CD14-positive monocyte (primary cell): ENCODE results near the gene ABL2. TPM values are rescaled to one million over a fixed set of nuclear protein-coding genes. Genes with fewer than 3 reads are reported as not detected.
A peak's percentile ranks its signal among the peaks of the same experiment; 100 is the strongest.

ENCODE experiments used
- DNase-seq, 3 donors: peaks; one replicate each; pipeline ENCODE4 v3.0.0-alpha.2; 2011 to 2022
- H2AFZ ChIP-seq: 2 replicates; pipeline ENCODE4 v1.6.0; 2012; ENCODE audit warnings: mild to moderate bottlenecking, low read depth, low read length, inconsistent platforms; ENCODE audit not compliant: insufficient read depth, poor library complexity, severe bottlenecking
- H3K27ac ChIP-seq, 2 donors: 1 replicate in 1 of 2; 2 replicates in 1 of 2; pipeline ENCODE4 v1.5.1; 2012 to 2013; ENCODE audit warnings: low read length in 2 of 2, control low read depth in 1 of 2, inconsistent platforms in 1 of 2, low read depth in 1 of 2, mild to moderate bottlenecking in 1 of 2
- H3K27me3 ChIP-seq, 2 donors: one replicate each; pipeline versions ENCODE4 v1.6.0 to v1.6.1; 2011 to 2013; ENCODE audit warnings: low read length in 2 of 2; ENCODE audit not compliant: control insufficient read depth in 2 of 2, insufficient read depth in 2 of 2
- H3K36me3 ChIP-seq, 2 donors: replicated peaks in 1 of 2; 1 replicate in 1 of 2; 2 replicates in 1 of 2; pipeline versions ENCODE4 v1.5.1 to v1.6.1; 2012 to 2013; ENCODE audit warnings: low read length in 2 of 2, control low read depth in 1 of 2, inconsistent platforms in 1 of 2, mild to moderate bottlenecking in 1 of 2; ENCODE audit not compliant: insufficient read depth in 2 of 2, control insufficient read depth in 1 of 2
- H3K4me1 ChIP-seq, 2 donors: 1 replicate in 1 of 2; 2 replicates in 1 of 2; pipeline versions ENCODE4 v1.5.1 to v1.6.1; 2012 to 2013; ENCODE audit warnings: low read length in 2 of 2, control low read depth in 1 of 2, inconsistent platforms in 1 of 2, mild to moderate bottlenecking in 1 of 2, moderate library complexity in 1 of 2; ENCODE audit not compliant: insufficient read depth in 2 of 2, control insufficient read depth in 1 of 2
- H3K4me2 ChIP-seq: replicated peaks from 2 replicates; pipeline ENCODE3; 2012; ENCODE audit warnings: low read length, moderate library complexity, mild to moderate bottlenecking; ENCODE audit not compliant: poor library complexity, severe bottlenecking; ENCODE audit errors: extremely low read depth
- H3K4me3 ChIP-seq, 3 experiments: fragments of 200-600 bp in 1 of 3; sonication (generic) in 1 of 3; replicated peaks in 1 of 3; 1 replicate in 2 of 3; 2 replicates in 1 of 3; pipeline ENCODE4 v1.5.1; 2011 to 2013; ENCODE audit warnings: low read length in 3 of 3, mild to moderate bottlenecking in 3 of 3, control low read depth in 2 of 3, low read depth in 2 of 3, inconsistent platforms in 1 of 3, moderate library complexity in 1 of 3
- H3K79me2 ChIP-seq: 2 replicates; pipeline ENCODE4 v1.6.0; 2012; ENCODE audit warnings: mild to moderate bottlenecking, control low read depth, inconsistent platforms, low read length, moderate library complexity; ENCODE audit not compliant: insufficient read depth
- H3K9ac ChIP-seq: 2 replicates; pipeline ENCODE4 v1.6.0; 2017; ENCODE audit warnings: low read length, mild to moderate bottlenecking; ENCODE audit not compliant: insufficient read depth, poor library complexity, severe bottlenecking
- H3K9me3 ChIP-seq, 2 donors: replicated peaks in 1 of 2; 1 replicate in 1 of 2; 2 replicates in 1 of 2; pipeline versions ENCODE4 v1.5.1 to v1.6.1; 2012 to 2013; ENCODE audit warnings: low read length in 2 of 2, control low read depth in 1 of 2; ENCODE audit not compliant: control insufficient read depth in 1 of 2, insufficient read depth in 1 of 2
- H4K20me1 ChIP-seq: 2 replicates; pipeline ENCODE4 v1.6.0; 2012; ENCODE audit warnings: mild to moderate bottlenecking, low read length, control low read depth, moderate library complexity; ENCODE audit not compliant: insufficient read depth
- H3K27ac Mint-ChIP-seq, 7 donors: one replicate each; pipeline ENCODE4 v1.8.0; 2020; ENCODE audit warnings: mild to moderate bottlenecking in 7 of 7, mixed read lengths in 7 of 7, moderate library complexity in 6 of 7, inconsistent platforms in 2 of 7
- H3K27me3 Mint-ChIP-seq, 3 donors: one replicate each; pipeline ENCODE4 v1.8.0; 2021 to 2022; ENCODE audit warnings: low read depth in 3 of 3, mild to moderate bottlenecking in 3 of 3, mixed read lengths in 3 of 3, moderate library complexity in 3 of 3, inconsistent platforms in 1 of 3
- H3K36me3 Mint-ChIP-seq, 2 donors: one replicate each; pipeline ENCODE4 v1.8.0; 2020; ENCODE audit warnings: mixed read lengths in 2 of 2, inconsistent platforms in 1 of 2, mild to moderate bottlenecking in 1 of 2
- H3K4me1 Mint-ChIP-seq: one replicate; pipeline ENCODE4 v1.8.0; 2020; ENCODE audit warnings: mild to moderate bottlenecking, mixed read lengths
- H3K4me3 Mint-ChIP-seq, 2 donors: one replicate each; pipeline ENCODE4 v1.8.0; 2020; ENCODE audit warnings: mild to moderate bottlenecking in 2 of 2, mixed read lengths in 2 of 2, moderate library complexity in 1 of 2
- H3K9me3 Mint-ChIP-seq, 7 donors: one replicate each; pipeline ENCODE4 v1.8.0; 2020 to 2022; ENCODE audit warnings: mixed read lengths in 7 of 7, mild to moderate bottlenecking in 6 of 7, moderate library complexity in 6 of 7, inconsistent platforms in 2 of 7
- CTCF ChIP-seq: fragments of 200-600 bp; IDR thresholded peaks from one replicate; pipeline ENCODE4 v1.8.0; 2022; ENCODE audit warnings: antibody characterized with exemption, mild to moderate bottlenecking
- WGBS: methylation state at CpG from one replicate; pipeline ENCODE4 v1.1.5; 2013; ENCODE audit warnings: missing lambda C conversion rate; ENCODE audit not compliant: insufficient coverage; 5-methylcytosine and 5-hydroxymethylcytosine counted together
- intact Hi-C, 2 donors: fragments of 100-400 bp; cut with micrococcal nuclease; formaldehyde crosslinking; loops; one replicate each; pipeline versions ENCODE4 v1.15.0 to v1.15.1; 2023
- polyA plus RNA-seq, 3 donors: library from polyadenylated mRNA; depleted of rRNA in 1 of 3; unstranded in 2 of 3; stranded (reverse) in 1 of 3; fragments of 300-500 nt in 2 of 3; fragments of >200 nt in 1 of 3; fragmentation: Illumina TruSeq in 2 of 3; gene quantifications; 1 replicate in 2 of 3; 2 replicates in 1 of 3; pipeline ENCODE4 v1.2.3, GENCODE V29; 2012 to 2021

ABL2 gene
- polyA plus RNA-seq, 3 donors, result 0.20 to 2.1 (median 1.4) TPM

- peak overlapping the region in 1 of 2 donors; percentile 8 for H3K27ac ChIP-seq
- Mint-ChIP-seq H3K27ac (no peak overlapping the region), H3K9me3 (peaks cover 0 to 2% (median 0%) of the 10 kb centered on the region in 7 donors), H3K36me3 (peaks cover 23 to 65% of the 10 kb centered on the region in 2 donors), H3K4me3 (no peak overlapping the region), H3K27me3 (no peaks in the 10 kb centered on the region), H3K4me1 (no peaks in the 10 kb centered on the region)
- H3K27me3 ChIP-seq, result no peaks in the 10 kb centered on the region
- H3K9ac ChIP-seq, result no peak overlapping the region
- H3K4me2 ChIP-seq, result no peak overlapping the region
- no peaks in the 10 kb centered on the region for H3K4me1 ChIP-seq
- no peaks in the 10 kb centered on the region for H4K20me1 ChIP-seq
- H3K4me3 ChIP-seq, result no peak overlapping the region
- no peak for DNase-seq
- H2AFZ ChIP-seq, result no peak overlapping the region
- intact Hi-C loops, result no loop called here
- peaks cover 21 to 42% of the 10 kb centered on the region in 2 donors for H3K36me3 ChIP-seq
- H3K9me3 ChIP-seq, result no peaks in the 10 kb centered on the region
- TF ChIP-seq CTCF, result no peak
- H3K79me2 ChIP-seq, result no peaks in the 10 kb centered on the region
Measured at GRCh38 chr1:179119513-179119912, 110.0 kb downstream of the ABL2 start.

- Mint-ChIP-seq H3K4me1 (no peaks in the 10 kb centered on the region), H3K27ac (peak overlapping the region in 1 of 7 donors; percentile 61), H3K36me3 (peaks cover 39 to 78% of the 10 kb centered on the region in 2 donors), H3K4me3 (no peak overlapping the region), H3K27me3 (no peaks in the 10 kb centered on the region), H3K9me3 (peaks cover 0 to 2% (median 0%) of the 10 kb centered on the region in 7 donors)
- Histone ChIP-seq H3K4me3 (no peak overlapping the region), H3K79me2 (no peaks in the 10 kb centered on the region), H3K4me1 (no peaks in the 10 kb centered on the region), H2AFZ (no peak overlapping the region), H3K9ac (no peak overlapping the region), H4K20me1 (no peaks in the 10 kb centered on the region), H3K4me2 (no peak overlapping the region), H3K27ac (no peak overlapping the region), H3K36me3 (peaks cover 26 to 67% of the 10 kb centered on the region in 2 donors), H3K9me3 (no peaks in the 10 kb centered on the region), H3K27me3 (no peaks in the 10 kb centered on the region)
- intact Hi-C loops, result no loop called here
- no peak for DNase-seq
- no peak for TF ChIP-seq CTCF
- no CpG with 5 or more reads among the region's 3 CpGs for WGBS
Measured at GRCh38 chr1:179115181-179115580, 114.3 kb downstream of the ABL2 start.
